DMS53 treated with DMSO at 0.1 percent for 48 hours (cell line): ENCODE data around the gene SHC3.

ENCODE experiments used
- DNase-seq: peaks from one replicate; lab custom pipeline; 2025; ENCODE audit not compliant: unreplicated experiment; lab: John Stamatoyannopoulos, UW

SHC3 gene

DNA sequence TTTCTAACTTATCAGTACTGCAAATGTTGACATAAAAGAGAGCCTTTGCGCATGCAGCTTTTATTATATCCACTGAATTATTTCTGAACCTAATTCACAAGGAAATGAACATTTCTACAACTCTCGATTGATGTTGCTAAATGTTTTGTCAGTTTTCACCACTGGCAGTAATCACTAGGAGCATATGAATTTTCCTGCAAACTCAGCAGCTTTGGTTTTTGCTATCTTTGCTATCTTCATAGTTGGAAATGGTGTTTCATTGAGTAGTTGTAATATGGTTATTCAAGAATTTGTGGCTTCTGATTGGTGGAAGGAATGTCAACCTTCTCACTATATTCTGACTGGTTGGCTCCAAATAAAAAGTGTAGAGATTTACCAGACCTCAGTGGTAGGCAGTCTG lies 8.9 kb upstream of the SHC3 start:
- DNase-seq = no peak

DNA sequence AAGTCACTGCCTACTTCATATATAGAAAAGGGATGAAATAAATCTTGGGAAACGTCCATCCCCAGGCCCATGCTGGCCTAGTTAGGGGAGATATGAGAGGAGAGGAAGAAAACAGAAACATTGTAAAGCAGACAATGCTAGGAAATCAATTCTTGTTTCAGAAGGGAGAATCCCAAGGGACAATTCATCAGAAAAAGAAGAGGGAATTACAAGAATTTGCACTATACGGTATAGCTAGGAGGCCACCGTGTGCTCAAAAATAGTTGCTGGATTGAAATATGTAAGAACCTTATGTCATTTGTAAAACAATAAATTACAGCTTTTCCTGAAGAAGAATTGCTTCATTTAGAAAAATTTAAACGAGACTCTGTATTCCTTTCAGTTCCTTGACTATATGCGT lies 8.3 kb upstream of the SHC3 start:
- DNase-seq = no peak

DNA sequence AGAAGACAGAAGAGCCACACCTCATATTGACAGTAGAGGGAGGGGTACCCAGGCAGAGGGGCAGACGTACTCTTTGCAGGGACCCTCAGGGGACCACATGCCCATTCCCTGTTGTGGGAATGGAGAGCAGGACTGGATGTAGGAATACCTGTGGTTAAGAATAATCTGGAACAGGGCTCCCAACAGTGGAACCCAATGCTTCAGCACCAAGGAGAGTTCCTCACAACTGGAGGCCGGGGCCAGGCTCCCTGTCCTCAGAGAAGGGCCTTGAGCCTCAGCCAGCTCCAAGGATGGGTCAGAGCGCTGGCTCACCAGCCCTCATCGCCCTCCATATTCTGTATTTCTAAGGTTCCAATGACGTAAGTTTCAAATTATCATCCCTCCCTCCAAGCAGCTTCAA lies 7.4 kb upstream of the SHC3 start:
- no peak for DNase-seq

- DNase-seq = no peak
Measured at GRCh38 chr9:89183146-89183545, 4.5 kb upstream of the SHC3 start.

GRCh38 chr9:89182369-89182768 lies 3.8 kb upstream of the SHC3 start:
- no peak for DNase-seq

GRCh38 chr9:89179895-89180734 lies 1.5 kb upstream of the SHC3 start:
- DNase-seq = peak; percentile 79

DNA sequence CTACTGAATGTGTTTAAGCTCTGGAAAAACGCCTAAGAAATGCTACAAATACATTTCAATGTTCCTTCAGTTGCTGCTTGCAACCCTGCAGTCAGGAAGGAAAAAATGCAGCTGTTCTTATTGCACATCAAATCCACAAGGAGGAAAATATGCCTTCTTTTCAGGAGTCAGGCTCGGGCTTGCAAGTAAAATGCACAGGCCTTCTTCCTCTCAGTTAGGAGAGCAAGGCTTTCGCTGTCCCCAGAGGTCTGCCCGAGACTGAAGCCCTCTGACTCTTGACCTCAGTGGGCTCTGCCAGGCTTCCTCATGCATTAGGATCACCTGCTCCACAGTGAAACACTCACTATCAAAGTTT lies 899 bp upstream of the SHC3 start:
- no peak for DNase-seq

DNA sequence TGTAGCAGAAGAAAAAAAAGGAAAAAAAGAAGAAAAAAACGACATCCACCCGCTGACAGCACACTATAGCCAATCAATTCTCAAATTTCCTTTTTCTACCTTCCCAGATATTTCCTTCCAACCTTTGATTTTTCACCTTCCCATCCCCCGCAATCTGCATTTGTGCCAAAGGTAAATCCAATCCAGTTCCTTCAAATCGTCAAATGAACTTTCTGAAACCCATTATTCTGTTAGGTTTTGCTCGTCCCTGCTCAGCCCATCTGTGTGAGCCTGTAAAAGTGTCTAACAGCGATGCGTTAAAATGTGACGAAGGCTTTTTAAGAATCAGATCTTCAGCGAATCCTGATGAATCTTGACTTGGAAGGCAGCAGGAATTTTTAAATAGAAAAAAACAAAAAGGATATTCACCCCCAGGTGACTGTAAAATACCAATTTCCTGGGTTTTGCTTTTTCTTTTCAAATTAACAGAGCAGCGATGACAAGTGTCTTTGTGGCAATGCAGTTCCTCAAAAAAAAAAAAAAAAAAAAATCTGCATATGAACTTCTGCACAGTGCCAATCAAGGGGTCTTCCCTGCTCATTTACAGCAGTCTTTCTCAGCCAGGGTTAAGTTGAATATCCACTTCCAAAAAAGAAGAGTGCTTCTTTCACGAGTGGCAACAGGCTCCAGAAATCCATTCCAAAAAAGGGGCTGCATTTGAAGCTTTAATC lies 367 bp upstream of the SHC3 start:
- DNase-seq = no peak

- DNase-seq = no peak
Measured at GRCh38 chr9:89177012-89177943, 1.3 kb downstream of the SHC3 start.

DNA sequence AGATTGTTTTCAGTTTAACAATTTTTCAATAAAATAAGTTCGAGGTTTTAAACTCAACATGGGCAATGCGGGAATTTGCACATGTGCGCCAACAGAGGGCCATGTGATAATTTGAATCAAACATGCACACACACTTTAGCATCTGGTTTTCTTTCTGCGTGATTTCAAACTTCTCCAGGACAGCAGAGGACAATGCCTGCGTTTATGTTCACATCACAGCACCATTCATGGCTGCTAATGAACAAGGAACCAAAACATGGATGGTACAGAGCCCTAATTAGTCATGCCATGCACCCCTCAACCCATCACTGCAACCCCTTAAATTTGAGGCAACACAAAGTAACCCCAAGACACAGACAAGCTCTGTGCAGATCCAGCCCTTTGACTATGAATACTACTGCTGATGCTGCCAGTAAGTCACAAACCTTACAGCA lies 2.8 kb downstream of the SHC3 start:
- no peak for DNase-seq

GRCh38 chr9:89174291-89174690 lies 4.3 kb downstream of the SHC3 start:
- no peak for DNase-seq

DNA sequence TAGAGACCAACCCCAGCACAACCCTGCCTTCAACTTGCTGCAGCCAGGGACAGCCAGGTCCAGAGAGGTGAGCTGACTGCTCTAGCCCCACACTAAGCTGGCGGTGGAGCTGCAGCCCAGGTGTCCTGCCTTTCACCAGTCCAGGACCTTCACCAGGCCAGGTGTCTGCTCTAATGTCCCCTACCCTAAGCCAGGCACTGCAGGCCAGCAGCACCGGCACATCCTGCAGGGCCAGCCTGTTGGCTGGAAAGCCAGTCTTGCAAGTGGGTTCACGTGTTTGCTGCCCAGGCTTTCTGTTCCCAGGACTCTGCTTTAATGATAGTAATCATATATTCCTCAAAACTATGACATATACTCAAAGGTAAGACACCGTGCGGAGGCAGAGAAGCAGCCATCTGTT lies 5.5 kb downstream of the SHC3 start:
- DNase-seq = no peak

DNA sequence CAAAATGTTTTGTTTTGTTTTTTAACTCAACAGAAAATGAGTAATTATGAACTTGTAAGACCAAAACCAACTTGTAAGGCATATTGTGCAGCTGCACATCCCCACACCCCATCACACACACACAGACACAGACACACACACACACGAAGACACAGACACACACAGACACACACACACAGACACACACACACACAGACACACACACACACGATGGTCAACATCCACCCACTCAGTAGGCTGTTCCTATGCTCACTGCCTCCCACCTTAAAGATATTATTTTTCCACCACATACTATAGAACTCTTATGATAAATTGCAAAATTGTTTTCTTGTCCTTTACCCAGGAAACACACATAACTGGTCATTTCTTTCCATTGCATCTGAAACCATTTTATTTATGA lies 6.2 kb downstream of the SHC3 start:
- no peak for DNase-seq

GRCh38 chr9:89171693-89172092 lies 6.9 kb downstream of the SHC3 start:
- DNase-seq = no peak

DNA sequence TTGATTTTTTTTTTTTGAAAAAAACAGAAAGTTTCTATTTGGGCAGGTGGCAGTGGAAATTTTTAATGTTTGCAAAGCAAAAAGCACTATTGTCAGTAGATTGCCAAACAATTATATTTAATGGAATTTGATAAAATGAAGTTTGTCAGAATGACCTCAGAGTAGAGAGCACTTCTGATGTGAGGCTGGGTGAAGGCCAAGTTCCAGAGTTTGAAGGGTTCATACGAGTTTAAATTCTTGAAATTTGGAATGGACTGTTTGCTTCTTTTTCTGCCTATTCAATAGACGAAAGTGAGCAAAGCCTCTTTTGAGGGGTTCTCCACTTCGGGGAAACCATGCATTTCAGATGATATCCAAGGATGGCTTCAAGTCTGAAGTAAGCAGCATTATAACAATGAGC lies 7.4 kb downstream of the SHC3 start:
- no peak for DNase-seq

GRCh38 chr9:89168901-89169813 lies 9.5 kb downstream of the SHC3 start:
- no peak for DNase-seq

- no peak for DNase-seq
Measured at GRCh38 chr9:89167788-89168187, 10.8 kb downstream of the SHC3 start.

DNA sequence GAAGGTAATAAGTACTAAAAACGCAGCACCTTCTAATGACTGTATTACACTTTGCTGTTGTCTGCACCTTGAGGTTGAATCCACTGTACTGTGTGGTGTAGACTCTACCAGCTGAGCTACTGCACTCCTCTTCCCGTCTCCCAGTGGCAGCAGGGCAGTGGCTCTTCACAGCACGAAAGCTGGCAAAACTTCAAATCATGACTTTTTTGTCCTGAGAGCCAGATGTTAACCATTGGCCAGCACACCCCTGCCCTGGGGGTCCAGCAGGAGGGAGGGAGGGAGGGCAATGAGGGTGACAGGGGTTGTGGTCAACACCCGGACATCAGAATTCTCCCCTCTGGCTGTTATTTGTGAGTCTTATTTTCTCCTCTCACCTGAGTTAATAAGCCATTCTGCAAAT lies 11.8 kb downstream of the SHC3 start:
- no peak for DNase-seq

DNA sequence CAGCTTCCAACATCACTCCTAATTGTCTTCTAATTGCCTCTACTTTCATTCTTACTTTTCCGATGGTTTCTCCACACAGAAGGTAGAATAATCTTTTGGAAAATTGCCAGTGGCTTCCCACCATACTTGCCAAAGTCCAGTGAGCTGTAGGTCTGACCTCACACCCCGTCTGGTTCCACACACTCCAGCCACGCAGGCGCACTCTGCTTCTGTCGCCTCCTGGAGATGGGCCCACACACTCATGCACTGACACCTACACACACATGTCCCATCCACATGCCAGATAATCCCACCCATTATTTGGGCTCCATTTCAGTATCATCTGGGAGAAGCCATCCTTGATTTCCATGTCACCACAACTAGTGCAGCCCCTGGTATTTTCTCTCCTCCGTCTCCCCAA lies 12.7 kb downstream of the SHC3 start:
- no peak for DNase-seq

- no peak for DNase-seq
Measured at GRCh38 chr9:89165341-89165740, 13.3 kb downstream of the SHC3 start.

DNA sequence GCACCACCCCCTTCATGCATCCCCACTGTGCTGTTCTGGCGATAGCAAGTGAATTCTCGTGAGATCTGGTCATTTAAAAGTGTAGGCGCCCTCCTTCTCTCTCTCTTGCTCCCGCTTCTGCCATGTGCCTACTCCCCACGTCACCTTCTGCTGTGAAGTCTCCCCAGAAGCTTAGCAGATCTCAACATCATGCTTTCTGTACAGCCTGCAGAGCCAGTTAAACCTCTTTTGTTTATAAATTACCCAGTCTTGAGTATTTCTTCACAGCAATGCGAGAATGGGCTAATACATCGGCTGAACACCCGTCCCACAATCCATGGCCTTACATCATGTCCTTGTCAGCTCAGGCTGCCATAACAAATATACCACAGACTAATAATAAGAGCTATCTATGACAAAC lies 17.4 kb downstream of the SHC3 start:
- no peak for DNase-seq
